H1 (cell line): Measurements from ENCODE around the gene ADAM23. TPM values are rescaled to one million over a fixed set of nuclear protein-coding genes. Genes with fewer than 3 reads are reported as not detected.
A peak's percentile ranks its signal among the peaks of the same experiment; 100 is the strongest.

Experiments used
- CTCF ChIA-PET: fragments of 300-600 bp; sonication (Branson Sonifier 250); formaldehyde crosslinking; loops from one replicate; lab custom pipeline; 2021; ENCODE audit not compliant: partially characterized antibody; lab: Charles Lee
- POLR2A ChIA-PET: fragments of 300-600 bp; sonication (Branson Sonifier 250); formaldehyde crosslinking; loops from one replicate; lab custom pipeline; 2021; ENCODE audit warnings: inconsistent platforms; ENCODE audit not compliant: partially characterized antibody; lab: Charles Lee
- DNase-seq, 2 experiments: peaks; one replicate each; pipeline versions ENCODE4 v3.0.0 to v3.0.0-alpha.2; 2010 to 2022; ENCODE audit warnings: low spot score in 2 of 2, low read depth in 1 of 2, mixed read lengths in 1 of 2
- FAIRE-seq: peaks from 2 replicates; lab custom pipeline; 2011; peaks lifted over from hg19 to GRCh38; lab: Jason Lieb, UNC
- H2AFZ ChIP-seq: 2 replicates; pipeline ENCODE4 v1.8.1; 2012; ENCODE audit warnings: low read length, inconsistent platforms
- H2AK5ac ChIP-seq: 2 replicates; pipeline ENCODE4 v1.6.1; 2013; ENCODE audit warnings: low read depth, low read length
- H2BK120ac ChIP-seq: replicated peaks from 2 replicates; pipeline ENCODE3; 2013; ENCODE audit warnings: low read depth, low read length, inconsistent platforms
- H2BK12ac ChIP-seq: 2 replicates; pipeline ENCODE4 v1.6.1; 2013; ENCODE audit warnings: low read depth, low read length
- H2BK15ac ChIP-seq: 2 replicates; pipeline ENCODE4 v1.6.1; 2013; ENCODE audit warnings: low read length
- H2BK20ac ChIP-seq: 2 replicates; pipeline ENCODE4 v1.6.1; 2013; ENCODE audit warnings: low read length
- H2BK5ac ChIP-seq: 2 replicates; pipeline ENCODE4 v1.6.1; 2013; ENCODE audit warnings: low read depth, low read length
- H3K14ac ChIP-seq: 2 replicates; pipeline ENCODE4 v1.6.1; 2013; ENCODE audit warnings: inconsistent platforms; ENCODE audit not compliant: insufficient read length
- H3K18ac ChIP-seq: 2 replicates; pipeline ENCODE4 v1.6.1; 2013; ENCODE audit warnings: low read length; ENCODE audit errors: extremely low read depth
- H3K23ac ChIP-seq: 2 replicates; pipeline ENCODE4 v1.6.1; 2013; ENCODE audit warnings: inconsistent platforms; ENCODE audit not compliant: insufficient read length
- H3K23me2 ChIP-seq: 2 replicates; pipeline ENCODE4 v1.6.1; 2013; ENCODE audit warnings: low read depth, low read length
- H3K27ac ChIP-seq: 2 replicates; pipeline ENCODE4 v1.6.1; 2011; ENCODE audit warnings: low read depth, low read length, inconsistent platforms
- H3K27me3 ChIP-seq, 4 experiments: replicated peaks in 1 of 4; 1 replicate in 1 of 4; 2 replicates in 3 of 4; pipeline versions ENCODE4 v1.6.1 to v1.8.1; 2011 to 2013; ENCODE audit warnings: low read length in 3 of 4, mild to moderate bottlenecking in 3 of 4, inconsistent platforms in 2 of 4, mixed read lengths in 2 of 4, moderate library complexity in 1 of 4; ENCODE audit not compliant: control insufficient read depth in 3 of 4, insufficient read depth in 3 of 4; ENCODE audit errors: extremely low read depth in 1 of 4
- H3K36me3 ChIP-seq, 4 experiments: 2 replicates each; pipeline versions ENCODE4 v1.6.1 to v1.8.1; 2011 to 2013; ENCODE audit warnings: mild to moderate bottlenecking in 4 of 4, low read length in 3 of 4, moderate library complexity in 2 of 4, control low read depth in 1 of 4, inconsistent platforms in 1 of 4; ENCODE audit not compliant: insufficient read depth in 4 of 4, control insufficient read depth in 2 of 4
- H3K4ac ChIP-seq: replicated peaks from 2 replicates; pipeline ENCODE3; 2013; ENCODE audit warnings: low read length, low read depth, mixed read lengths, inconsistent platforms; ENCODE audit not compliant: insufficient read length
- H3K4me1 ChIP-seq, 4 experiments: replicated peaks in 1 of 4; 1 replicate in 1 of 4; 2 replicates in 3 of 4; pipeline versions ENCODE4 v1.6.1 to v1.8.1; 2011 to 2013; ENCODE audit warnings: low read length in 3 of 4, inconsistent platforms in 2 of 4, mixed read lengths in 1 of 4; ENCODE audit not compliant: insufficient read depth in 4 of 4, control insufficient read depth in 3 of 4
- H3K4me2 ChIP-seq, 2 experiments: 2 replicates each; pipeline versions ENCODE4 v1.6.1 to v1.8.1; 2011 to 2013; ENCODE audit warnings: low read depth in 2 of 2, low read length in 2 of 2, control low read depth in 1 of 2, inconsistent platforms in 1 of 2, mild to moderate bottlenecking in 1 of 2; ENCODE audit not compliant: insufficient read depth in 1 of 2
- H3K4me3 ChIP-seq, 4 experiments: fragments of 200-600, 300-600 bp in 1 of 4; sonication (generic), shearing (Covaris generic), sonication (Bioruptor Twin) in 1 of 4; 2 replicates each; pipeline versions ENCODE4 v1.5.1 to v1.8.1; 2011 to 2016; ENCODE audit warnings: low read length in 4 of 4, low read depth in 3 of 4, control low read depth in 2 of 4, inconsistent platforms in 2 of 4, mild to moderate bottlenecking in 2 of 4, mixed read lengths in 1 of 4, moderate library complexity in 1 of 4; ENCODE audit not compliant: insufficient read depth in 2 of 4; ENCODE audit errors: extremely low read depth in 1 of 4
- H3K56ac ChIP-seq: replicated peaks from 2 replicates; pipeline ENCODE3; 2013; ENCODE audit warnings: low read depth, mild to moderate bottlenecking, mixed read lengths, low read length, inconsistent platforms; ENCODE audit not compliant: insufficient read length
- H3K79me1 ChIP-seq: 2 replicates; pipeline ENCODE4 v1.6.1; 2013; ENCODE audit warnings: low read depth, low read length, control low read depth
- H3K79me2 ChIP-seq, 2 experiments: 2 replicates each; pipeline versions ENCODE4 v1.6.1 to v1.8.1; 2012 to 2013; ENCODE audit warnings: low read length in 2 of 2, mild to moderate bottlenecking in 2 of 2, inconsistent platforms in 1 of 2; ENCODE audit not compliant: insufficient read depth in 2 of 2, control insufficient read depth in 1 of 2
- H3K9ac ChIP-seq, 4 experiments: replicated peaks in 1 of 4; 1 replicate in 1 of 4; 2 replicates in 3 of 4; pipeline versions ENCODE4 v1.6.1 to v1.8.1; 2011 to 2013; ENCODE audit warnings: low read depth in 3 of 4, low read length in 3 of 4, control low read depth in 2 of 4, mild to moderate bottlenecking in 2 of 4, moderate library complexity in 2 of 4, inconsistent platforms in 1 of 4; ENCODE audit errors: extremely low read depth in 1 of 4
- H3K9me3 ChIP-seq, 2 experiments: 2 replicates each; pipeline versions ENCODE4 v1.6.1 to v1.8.1; 2012 to 2013; ENCODE audit warnings: mild to moderate bottlenecking in 2 of 2, moderate library complexity in 2 of 2, control low read depth in 1 of 2, inconsistent platforms in 1 of 2, low read depth in 1 of 2, low read length in 1 of 2, mixed read lengths in 1 of 2; ENCODE audit not compliant: insufficient read depth in 2 of 2
- H4K20me1 ChIP-seq, 2 experiments: replicated peaks in 1 of 2; 2 replicates each; pipeline versions ENCODE3 to v1.8.1; 2011 to 2013; ENCODE audit warnings: inconsistent platforms in 2 of 2, low read length in 2 of 2, mild to moderate bottlenecking in 1 of 2; ENCODE audit not compliant: insufficient read depth in 2 of 2, control insufficient read depth in 1 of 2
- H4K5ac ChIP-seq: 2 replicates; pipeline ENCODE4 v1.6.1; 2013; ENCODE audit warnings: low read length, low read depth, mixed read lengths, inconsistent platforms; ENCODE audit not compliant: insufficient read length
- H4K8ac ChIP-seq: 2 replicates; pipeline ENCODE4 v1.8.0; 2013; ENCODE audit warnings: mild to moderate bottlenecking, moderate library complexity, low read length, inconsistent platforms; ENCODE audit not compliant: insufficient read depth; ENCODE audit errors: extremely low read depth
- H4K91ac ChIP-seq: replicated peaks from 2 replicates; pipeline ENCODE3; 2013; ENCODE audit warnings: low read length, mixed read lengths, inconsistent platforms; ENCODE audit not compliant: insufficient read length
- CBX5 ChIP-seq: fragments of 300-800, 300-1000 bp; sonication (generic); IDR thresholded peaks from 2 replicates; pipeline ENCODE4 v1.7.1; 2016; ENCODE audit warnings: antibody characterized with exemption, low read length, low read depth
- CTCF ChIP-seq, 3 experiments: IDR thresholded peaks; 1 replicate in 2 of 3; 2 replicates in 1 of 3; pipeline versions ENCODE4 v1.5.1 to v1.6.1; 2011; ENCODE audit warnings: low read length in 3 of 3, mild to moderate bottlenecking in 3 of 3, inconsistent platforms in 2 of 3, low read depth in 1 of 3, moderate library complexity in 1 of 3; ENCODE audit not compliant: insufficient read depth in 1 of 3; ENCODE audit errors: control extremely low read depth in 1 of 3
- E2F6 ChIP-seq: IDR thresholded peaks from 2 replicates; pipeline ENCODE4 v1.6.1; 2012; ENCODE audit warnings: inconsistent platforms
- POU5F1 ChIP-seq: IDR thresholded peaks from 2 replicates; pipeline ENCODE4 v1.6.1; 2011; ENCODE audit warnings: low read depth, mild to moderate bottlenecking, low read length, moderate library complexity
- RAD21 ChIP-seq, 2 experiments: IDR thresholded peaks in 1 of 2; conservative IDR thresholded peaks in 1 of 2; 2 replicates each; pipeline ENCODE4 v1.6.1; 2011; ENCODE audit warnings: low read depth in 2 of 2, low read length in 2 of 2, improper control_type of control experiment in 1 of 2, inconsistent platforms in 1 of 2, mild to moderate bottlenecking in 1 of 2, moderate library complexity in 1 of 2
- RFX5 ChIP-seq: IDR thresholded peaks from 2 replicates; pipeline ENCODE4 v1.6.1; 2011; ENCODE audit warnings: low read depth, low read length, improper control_type of control experiment, borderline replicate concordance
- ZNF274 ChIP-seq: IDR thresholded peaks from 2 replicates; pipeline ENCODE4 v1.7.0; 2012; ENCODE audit warnings: low read length, borderline replicate concordance; ENCODE audit errors: extremely low read depth
- WGBS, 2 experiments: shearing (Covaris generic) in 1 of 2; methylation state at CpG; one replicate each; pipeline versions ENCODE4 v1.1.6 to v1.1.7; 2013 to 2015; ENCODE audit warnings: low lambda C conversion rate in 2 of 2, mixed read lengths in 2 of 2, inconsistent platforms in 1 of 2, low coverage in 1 of 2, missing lambda C conversion rate in 1 of 2; ENCODE audit not compliant: insufficient replicate concordance in 2 of 2, insufficient coverage in 1 of 2, insufficient read length in 1 of 2; ENCODE audit errors: extremely low coverage in 1 of 2, missing lambda C conversion rate in 1 of 2; 5-methylcytosine and 5-hydroxymethylcytosine counted together
- polyA plus RNA-seq, 7 experiments: library from polyadenylated mRNA; depleted of rRNA in 3 of 7; stranded (reverse) in 5 of 7; unstranded in 2 of 7; fragments of >200 nt in 5 of 7; fragments of 200-250 nt in 2 of 7; gene quantifications; 1 replicate in 5 of 7; 2 replicates in 1 of 7; 4 replicates in 1 of 7; pipeline versions ENCODE4 v1.2.1 to v1.2.3, GENCODE V29; 2011 to 2013; ENCODE audit warnings: missing spikeins in 2 of 7, mixed read lengths in 2 of 7
- total RNA-seq: library from RNA; stranded (reverse); fragmentation: NEBNext Ultra II Directional; extraction: Animal tissue kit (Norgen Biotek cat#: 25700); gene quantifications from 2 replicates; pipeline ENCODE4 v1.2.1, GENCODE V29; 2021

The ADAM23 gene
- total and polyA plus RNA-seq, 2 of the 8 experiments (the other 6 are each of a cell fraction or from before 2014, with no cell fraction given), result 9.9 to 20.8 TPM

GRCh38 chr2:206521115-206521514 lies 77.8 kb downstream of the ADAM23 start:
- DNase-seq, result no peak
- no peak overlapping the region for H2BK120ac ChIP-seq
- no peak overlapping the region for H4K8ac ChIP-seq
- no peak overlapping the region for H4K91ac ChIP-seq
- H3K36me3 ChIP-seq, result no peaks in the 10 kb centered on the region
- H2AFZ ChIP-seq, result no peak overlapping the region
- H3K9ac ChIP-seq, result no peak overlapping the region
- H3K79me1 ChIP-seq, result no peaks in the 10 kb centered on the region
- no peaks in the 10 kb centered on the region for H3K4me1 ChIP-seq
- no peak overlapping the region for H3K18ac ChIP-seq
- H3K56ac ChIP-seq, result no peak overlapping the region
- no peak overlapping the region for H3K27ac ChIP-seq
- H4K20me1 ChIP-seq, result no peaks in the 10 kb centered on the region
- ChIA-PET CTCF (interaction anchor here (1.4 kb wide), 1 partner anchor 18 kb away, joined by 4 read pairs; no protein-coding TSS in a partner anchor), POLR2A (no interaction called here)
- no peak overlapping the region for H3K14ac ChIP-seq
- H3K23ac ChIP-seq, result no peak overlapping the region
- whole genome bisulfite sequencing, 2 experiments, result 85% methylated on average over 3 of the region's 3 CpGs; no CpG with 5 or more reads in 1 of the 2 experiments
- no peak overlapping the region for H2AK5ac ChIP-seq
- H2BK20ac ChIP-seq, result no peak overlapping the region
- H3K4me3 ChIP-seq, result no peak overlapping the region
- TF ChIP-seq E2F6 (no peak), POU5F1 (no peak), RAD21 (IDR thresholded peaks at IDR 0.05 in 1 of 2, conservative IDR thresholded peaks at IDR 0.05 in 1 of 2; ENCODE audit: low read depth in 2 of 2, low read length in 2 of 2) (peak; percentile 41 to 51; a peak in 3 of 4 replicates), CBX5 (no peak), RFX5 (no peak), ZNF274 (no peak), CTCF (IDR thresholded peaks at IDR 0.05; ENCODE audit: control extremely low read depth in 1 of 3, insufficient read depth in 1 of 3, low read depth in 1 of 3, low read length in 3 of 3) (peak; percentile 2 to 16 (median 13); a peak in 2 of 4 replicates)
- no peaks in the 10 kb centered on the region for H3K79me2 ChIP-seq
- H2BK5ac ChIP-seq, result no peak overlapping the region
- H3K27me3 ChIP-seq, result no peaks in the 10 kb centered on the region
- FAIRE-seq, result no peak
- H3K9me3 ChIP-seq, result no peaks in the 10 kb centered on the region
- no peak overlapping the region for H3K4me2 ChIP-seq
- no peaks in the 10 kb centered on the region for H3K23me2 ChIP-seq
- H2BK12ac ChIP-seq, result no peak overlapping the region
- no peak overlapping the region for H2BK15ac ChIP-seq
- H3K4ac ChIP-seq, result no peak overlapping the region
- no peak overlapping the region for H4K5ac ChIP-seq
